ENCODE results near the gene ABCG4.
"Not testable (repeated sequence)": the region's sequence is repeated elsewhere in the genome, so short reads cannot be mapped to it uniquely, and the experiment has no call there.

The ABCG4 gene

DNA sequence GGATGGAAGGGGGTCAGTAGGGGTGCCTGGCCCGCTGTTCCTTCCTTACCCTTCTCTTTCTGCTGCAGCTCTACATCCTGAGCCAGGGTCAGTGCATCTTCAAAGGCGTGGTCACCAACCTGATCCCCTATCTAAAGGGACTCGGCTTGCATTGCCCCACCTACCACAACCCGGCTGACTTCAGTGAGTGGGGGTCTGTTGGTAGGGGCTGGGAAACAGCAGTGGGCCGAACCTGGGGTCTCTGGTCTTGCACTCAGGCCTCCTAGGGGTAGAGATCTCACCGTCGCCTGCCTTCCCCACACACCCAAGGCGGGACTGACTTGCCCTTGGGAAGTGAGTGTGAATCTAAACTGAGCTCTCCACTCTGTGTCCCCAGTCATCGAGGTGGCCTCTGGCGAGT is 7.6 kb downstream of the ABCG4 start:
- H3K4me3 Mint-ChIP-seq, result no peak overlapping the region
- peaks cover 7% of the 10 kb centered on the region for H3K4me1 Mint-ChIP-seq
- H3K27ac Mint-ChIP-seq, result no peak overlapping the region
- no peaks in the 10 kb centered on the region for H3K36me3 Mint-ChIP-seq
- H3K9me3 Mint-ChIP-seq, result no peaks in the 10 kb centered on the region
- DNase-seq (ENCODE audit: low spot score in 2 of 2) (no peak), ATAC-seq (no peak)

- Mint-ChIP-seq H3K9me3 (no peaks in the 10 kb centered on the region), H3K4me1 (peaks cover 7% of the 10 kb centered on the region), H3K4me3 (no peak overlapping the region), H3K27ac (no peak overlapping the region), H3K36me3 (no peaks in the 10 kb centered on the region)
- ATAC-seq (no peak), DNase-seq (ENCODE audit: low spot score in 2 of 2) (no peak)
These were observed 8.2 kb downstream of the ABCG4 start for GRCh38 chr11:119157063-119157462.

DNA sequence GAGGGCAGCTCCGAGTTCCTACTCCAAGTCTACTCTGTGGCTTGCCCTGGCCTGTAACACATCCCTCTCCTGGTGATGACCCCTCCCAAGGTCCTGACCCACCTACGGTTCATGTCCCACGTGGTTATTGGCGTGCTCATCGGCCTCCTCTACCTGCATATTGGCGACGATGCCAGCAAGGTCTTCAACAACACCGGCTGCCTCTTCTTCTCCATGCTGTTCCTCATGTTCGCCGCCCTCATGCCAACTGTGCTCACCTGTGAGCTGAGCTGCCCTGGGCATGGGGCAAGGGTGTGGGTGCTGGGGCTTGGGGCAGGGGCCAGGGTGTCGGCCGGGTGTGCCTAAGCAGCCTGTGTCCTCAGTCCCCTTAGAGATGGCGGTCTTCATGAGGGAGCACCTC is 9.6 kb downstream of the ABCG4 start:
- DNase-seq (ENCODE audit: low spot score in 2 of 2) (no peak), ATAC-seq (no peak)
- Mint-ChIP-seq H3K9me3 (no peaks in the 10 kb centered on the region), H3K4me3 (no peak overlapping the region), H3K36me3 (no peaks in the 10 kb centered on the region), H3K27ac (no peak overlapping the region), H3K4me1 (peaks cover 7% of the 10 kb centered on the region)

DNA sequence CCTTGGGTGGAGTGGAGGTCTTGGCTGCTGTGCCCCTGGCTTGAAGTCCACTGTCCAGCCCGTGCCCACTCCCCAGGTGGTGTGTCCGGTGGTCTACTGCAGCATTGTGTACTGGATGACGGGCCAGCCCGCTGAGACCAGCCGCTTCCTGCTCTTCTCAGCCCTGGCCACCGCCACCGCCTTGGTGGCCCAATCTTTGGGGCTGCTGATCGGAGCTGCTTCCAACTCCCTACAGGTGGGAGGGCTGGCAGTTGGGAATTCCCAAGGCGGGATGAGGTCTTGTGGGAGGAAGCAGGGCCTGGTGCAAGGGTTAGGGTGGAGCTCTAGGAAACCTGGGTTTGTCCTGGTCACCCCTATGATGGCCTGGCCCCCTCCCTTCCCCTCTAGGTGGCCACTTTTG is 11.3 kb downstream of the ABCG4 start:
- H3K27ac Mint-ChIP-seq, result no peak overlapping the region
- no peaks in the 10 kb centered on the region for H3K9me3 Mint-ChIP-seq
- ATAC-seq (no peak), DNase-seq (ENCODE audit: low spot score in 2 of 2) (no peak)
- H3K4me3 Mint-ChIP-seq, result no peak overlapping the region
- H3K4me1 Mint-ChIP-seq, result peaks cover 7% of the 10 kb centered on the region
- H3K36me3 Mint-ChIP-seq, result no peaks in the 10 kb centered on the region

DNA sequence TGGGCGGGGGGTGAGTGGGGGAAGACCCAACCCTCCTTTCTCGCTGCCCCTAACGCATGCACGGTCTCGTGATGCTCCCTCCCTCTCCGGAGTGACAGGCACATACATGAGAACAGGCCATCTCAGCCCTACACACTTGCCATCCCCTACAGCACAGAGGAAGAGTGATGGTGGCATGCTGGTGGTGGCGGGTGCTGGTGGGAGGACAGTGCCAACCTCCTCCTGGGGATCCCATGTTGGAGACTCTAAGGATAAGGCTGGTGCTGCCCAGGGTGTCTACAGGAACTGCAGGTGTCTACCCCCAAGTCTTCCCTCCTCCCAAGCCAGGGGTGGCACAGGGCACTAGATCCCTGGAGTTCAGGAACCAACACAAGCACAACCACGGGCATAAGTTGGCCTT is 13.0 kb downstream of the ABCG4 start:
- no peaks in the 10 kb centered on the region for H3K36me3 Mint-ChIP-seq
- H3K4me3 Mint-ChIP-seq, result no peak overlapping the region
- ATAC-seq (no peak), DNase-seq (ENCODE audit: low spot score in 2 of 2) (no peak)
- H3K27ac Mint-ChIP-seq, result no peak overlapping the region
- H3K9me3 Mint-ChIP-seq, result no peaks in the 10 kb centered on the region
- H3K4me1 Mint-ChIP-seq, result no peaks in the 10 kb centered on the region

- Mint-ChIP-seq H3K4me1 (peaks cover 12% of the 10 kb centered on the region), H3K36me3 (peaks cover 6% of the 10 kb centered on the region), H3K27ac (no peak overlapping the region), H3K9me3 (no peaks in the 10 kb centered on the region), H3K4me3 (no peak overlapping the region)
- no peak for ATAC-seq
- no peak for DNase-seq (ENCODE audit: low spot score in 2 of 2)
These were observed 17.7 kb downstream of the ABCG4 start for GRCh38 chr11:119166368-119167076.

GRCh38 chr11:119167077-119167458 is 18.2 kb downstream of the ABCG4 start:
- H3K4me3 Mint-ChIP-seq; H3K36me3 Mint-ChIP-seq; H3K9me3 Mint-ChIP-seq; H3K27ac Mint-ChIP-seq; ATAC-seq; DNase-seq (ENCODE audit: low spot score in 2 of 2): not testable (repeated sequence)
- peaks cover 12% of the 10 kb centered on the region for H3K4me1 Mint-ChIP-seq

DNA sequence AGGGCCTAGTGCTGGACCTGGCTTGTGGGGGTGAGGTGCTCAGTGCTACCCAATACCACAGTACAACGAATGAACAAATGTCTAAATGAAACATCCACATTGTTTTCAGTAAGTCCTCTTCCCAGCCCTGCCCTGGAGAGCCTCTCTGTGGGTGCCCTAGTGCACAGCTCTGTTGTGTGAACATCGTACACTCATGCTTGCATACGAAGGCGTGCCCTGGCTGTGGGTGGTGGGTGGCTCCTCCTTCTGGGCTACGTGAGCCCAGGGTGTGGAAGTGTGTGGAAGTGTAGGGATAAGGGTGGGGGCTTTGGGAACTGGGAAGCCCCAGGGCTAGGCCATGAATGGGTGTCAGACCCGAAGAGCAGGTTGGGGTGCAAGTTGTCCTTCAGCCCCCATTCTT is 19.1 kb downstream of the ABCG4 start:
- Mint-ChIP-seq H3K9me3 (no peaks in the 10 kb centered on the region), H3K27ac (peak overlapping the region; percentile 94), H3K36me3 (peaks cover 7% of the 10 kb centered on the region), H3K4me1 (peaks cover 12% of the 10 kb centered on the region), H3K4me3 (peak overlapping the region; percentile 85)
- no peak for ATAC-seq
- DNase-seq (ENCODE audit: low spot score in 2 of 2), result no peak

DNA sequence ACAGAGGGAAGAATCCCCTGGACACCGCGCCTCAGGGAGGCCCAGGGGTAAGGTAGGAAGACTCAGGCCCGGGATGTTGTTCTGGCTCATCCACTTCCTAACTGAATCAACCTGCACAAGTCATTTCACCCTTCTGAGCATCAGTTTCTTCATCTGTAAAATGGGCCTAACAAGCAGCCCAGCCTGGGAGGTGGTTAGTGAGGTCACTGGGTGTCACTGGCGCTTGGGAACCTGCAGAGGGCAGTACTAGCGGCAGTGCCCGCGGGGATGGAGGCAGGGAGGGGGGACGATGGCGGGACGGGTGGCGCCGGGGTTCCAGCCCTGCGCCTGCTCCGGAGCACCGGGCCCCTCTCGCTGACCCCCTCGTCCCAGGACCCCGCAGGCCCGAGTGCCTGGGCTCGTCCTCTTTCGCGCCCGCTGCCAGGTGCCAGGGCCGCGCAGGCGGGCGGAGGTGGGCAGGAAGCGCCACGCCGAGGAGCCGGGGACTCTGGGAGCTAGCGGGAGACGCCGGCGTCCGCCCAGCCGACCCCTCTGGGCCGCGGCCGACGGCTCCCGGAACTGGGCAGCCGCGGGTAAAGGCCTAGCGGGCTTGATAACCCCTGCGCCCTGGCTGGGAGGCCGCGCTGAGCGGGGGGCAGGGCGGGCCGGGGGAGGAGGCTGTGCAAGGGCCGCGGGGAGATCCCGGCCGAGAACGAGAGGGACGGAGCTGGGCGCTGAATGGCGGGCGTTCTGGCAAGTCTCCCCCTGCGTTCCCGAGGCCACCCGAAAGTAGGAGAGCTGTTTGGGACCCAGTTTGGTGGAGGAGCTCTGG is 19.8 kb downstream of the ABCG4 start, which contains the start of gene NLRX1:
TSS of gene NLRX1 (plus strand) at position 255 of the 811 bp plus-strand sequence. CDS start 2,679 bp downstream, outside the sequence.
- ATAC-seq, result peak; percentile 94
- Mint-ChIP-seq H3K27ac (peak within 1 kb of the TSS; percentile 94), H3K4me1 (peaks cover 12% of the 10 kb centered on the region), H3K36me3 (peaks cover 13% of the 10 kb centered on the region), H3K9me3 (no peaks in the 10 kb centered on the region), H3K4me3 (peak within 1 kb of the TSS; percentile 85)
- DNase-seq (ENCODE audit: low spot score in 2 of 2), result peak; percentile 78 to 93

DNA sequence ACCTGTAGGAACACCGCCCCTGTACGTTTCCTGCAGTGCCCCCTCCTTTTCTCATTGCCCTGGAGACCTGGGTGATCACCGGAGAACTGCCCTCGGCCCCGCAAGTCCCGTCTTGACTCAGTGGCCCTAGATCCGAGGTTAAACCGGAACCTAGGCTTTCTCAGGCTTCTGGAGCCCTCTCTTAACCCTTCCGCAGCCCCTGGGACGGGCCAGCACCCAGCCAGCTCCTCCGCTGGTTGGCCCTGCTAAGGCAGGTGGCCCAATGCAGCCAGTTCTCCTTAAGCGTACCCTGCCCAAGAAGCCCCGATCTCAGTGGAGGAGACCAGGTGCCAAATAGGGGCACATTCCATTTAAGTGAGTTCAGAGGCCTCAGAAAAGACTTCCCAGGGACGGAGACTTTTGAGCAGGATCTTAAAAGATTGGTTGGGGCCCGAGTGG is 20.4 kb downstream of the ABCG4 start:
- Mint-ChIP-seq H3K9me3 (no peaks in the 10 kb centered on the region), H3K36me3 (peaks cover 13% of the 10 kb centered on the region), H3K4me1 (peaks cover 12% of the 10 kb centered on the region), H3K4me3 (peak overlapping the region; percentile 85), H3K27ac (peak overlapping the region; percentile 94)
- DNase-seq (ENCODE audit: low spot score in 2 of 2) (peak in 1 of 2 donors; percentile 79), ATAC-seq (peak; percentile 60)

DNA sequence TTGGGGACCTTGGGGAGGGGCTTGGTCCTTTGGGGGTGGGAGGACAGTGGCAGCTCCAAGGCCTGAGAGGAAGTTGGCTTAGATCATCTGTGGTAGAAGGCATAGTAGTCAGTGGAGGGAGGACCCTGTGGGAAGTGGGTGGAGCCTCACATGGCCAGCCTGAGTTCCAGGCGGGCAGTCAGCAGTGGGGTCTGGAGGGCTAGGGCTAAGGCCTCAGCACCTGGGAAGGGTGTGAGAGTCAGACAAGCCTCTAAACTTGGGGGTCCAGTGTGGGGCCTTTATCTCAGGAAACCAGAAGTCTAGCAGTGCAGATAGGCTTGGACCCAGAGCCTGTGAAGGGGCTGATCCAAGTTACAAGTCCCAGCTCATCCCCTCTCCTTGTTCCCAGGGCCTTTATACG is 23.7 kb downstream of the ABCG4 start:
- ATAC-seq (no peak), DNase-seq (ENCODE audit: low spot score in 2 of 2) (no peak)
- H3K27ac Mint-ChIP-seq, result no peak overlapping the region
- peaks cover 13% of the 10 kb centered on the region for H3K36me3 Mint-ChIP-seq
- H3K4me1 Mint-ChIP-seq, result peaks cover 12% of the 10 kb centered on the region
- no peaks in the 10 kb centered on the region for H3K9me3 Mint-ChIP-seq
- no peak overlapping the region for H3K4me3 Mint-ChIP-seq

GRCh38 chr11:119173453-119173852 is 24.6 kb downstream of the ABCG4 start:
- Mint-ChIP-seq H3K36me3 (peaks cover 13% of the 10 kb centered on the region), H3K4me1 (peaks cover 6% of the 10 kb centered on the region), H3K9me3 (no peaks in the 10 kb centered on the region), H3K27ac (no peak overlapping the region), H3K4me3 (no peak overlapping the region)
- ATAC-seq, result no peak
- DNase-seq (ENCODE audit: low spot score in 2 of 2), result no peak

- ATAC-seq, result no peak
These were observed 26.7 kb downstream of the ABCG4 start for GRCh38 chr11:119175493-119176077.

GRCh38 chr11:119178166-119178680 is 29.4 kb downstream of the ABCG4 start:
- no peak for DNase-seq (ENCODE audit: low spot score in 2 of 2)
- Mint-ChIP-seq H3K4me3 (no peak overlapping the region), H3K27ac (no peak overlapping the region), H3K9me3 (no peaks in the 10 kb centered on the region), H3K36me3 (peaks cover 10% of the 10 kb centered on the region), H3K4me1 (no peaks in the 10 kb centered on the region)
- no peak for ATAC-seq

More at GRCh38 chr11:119175493-119176077, 26.7 kb downstream of the ABCG4 start:
- H3K4me1 Mint-ChIP-seq, result no peaks in the 10 kb centered on the region
- no peak for DNase-seq (ENCODE audit: low spot score in 2 of 2)
- H3K4me3 Mint-ChIP-seq, result no peak overlapping the region
- H3K36me3 Mint-ChIP-seq, result peaks cover 14% of the 10 kb centered on the region
- no peak overlapping the region for H3K27ac Mint-ChIP-seq
- no peaks in the 10 kb centered on the region for H3K9me3 Mint-ChIP-seq

GRCh38 chr11:119179342-119179741 is 30.5 kb downstream of the ABCG4 start:
- DNase-seq (ENCODE audit: low spot score in 2 of 2), result no peak
- no peak overlapping the region for H3K27ac Mint-ChIP-seq
- H3K36me3 Mint-ChIP-seq, result peaks cover 7% of the 10 kb centered on the region
- no peaks in the 10 kb centered on the region for H3K4me1 Mint-ChIP-seq
- no peak for ATAC-seq
- no peaks in the 10 kb centered on the region for H3K9me3 Mint-ChIP-seq
- no peak overlapping the region for H3K4me3 Mint-ChIP-seq

All from stimulated activated effector memory CD8-positive, alpha-beta T cell treated with anti-CD3 and anti-CD28 coated beads, Interleukin-12 subunit alpha, Interleukin-12 subunit beta, amount 100 ng/mL, for 72 hours (primary cell).